ENCODE measurements around the gene KDM6A.
"Not testable (repeated sequence)": the region's sequence is repeated elsewhere in the genome, so short reads cannot be mapped to it uniquely, and the experiment has no call there.

The KDM6A gene

DNA sequence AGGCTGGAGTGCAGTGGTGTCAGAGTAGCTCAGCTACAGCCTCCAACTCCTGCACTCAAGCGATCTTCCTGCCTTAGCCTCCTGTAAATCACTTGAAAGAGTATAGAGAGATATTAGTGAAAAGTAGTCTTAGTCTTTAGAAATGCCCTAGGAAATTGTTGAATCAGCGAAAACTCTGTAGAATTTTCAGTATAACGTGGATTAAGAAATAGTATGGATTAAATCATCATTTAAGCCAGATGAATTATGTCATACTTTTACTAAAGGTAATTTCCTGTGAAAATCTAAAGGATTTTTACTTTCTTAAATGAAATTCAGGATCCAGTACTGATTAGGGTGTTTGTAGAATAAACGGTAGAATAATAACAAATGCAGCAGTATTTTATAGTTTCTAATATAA lies 163.2 kb downstream of the KDM6A start:
- H2BK5ac ChIP-seq (ENCODE audit: low read depth, low read length, poor library complexity, severe bottlenecking) = no peak overlapping the region
- no peak overlapping the region for H3K9ac ChIP-seq (ENCODE audit: low read length)
- no peak overlapping the region for H3K27ac ChIP-seq (ENCODE audit: low read length, poor library complexity, severe bottlenecking)
- H2BK12ac ChIP-seq (ENCODE audit: low read length in 2 of 2) = no peak overlapping the region
- H2BK120ac ChIP-seq (ENCODE audit: low read depth, low read length) = no peak overlapping the region
- WGBS = no CpG with 5 or more reads among the region's 4 CpGs
- H3K4me1 ChIP-seq (ENCODE audit: control insufficient read depth, insufficient read depth, low read depth, low read length) = no peaks in the 10 kb centered on the region
- no peak for DNase-seq
- peaks cover 1% of the 10 kb centered on the region for H3K79me1 ChIP-seq (replicated peaks; ENCODE audit: low read length, poor library complexity, severe bottlenecking)
- H3K27me3 ChIP-seq (ENCODE audit: control insufficient read depth in 1 of 2, insufficient read depth in 1 of 2, low read length in 2 of 2) = no peaks in the 10 kb centered on the region
- H2BK15ac ChIP-seq (ENCODE audit: low read depth, poor library complexity, severe bottlenecking) = no peak overlapping the region
- H2AFZ ChIP-seq (ENCODE audit: low read depth, low read length) = no peak overlapping the region
- no peak overlapping the region for H3K4me3 ChIP-seq (ENCODE audit: insufficient read depth in 1 of 2, low read depth in 1 of 2, low read length in 2 of 2)
- no peak overlapping the region for H3K4ac ChIP-seq (ENCODE audit: low read depth in 1 of 2, low read length in 2 of 2)
- H2AK5ac ChIP-seq (ENCODE audit: low read length, severe bottlenecking) = no peak overlapping the region
- H4K8ac ChIP-seq (ENCODE audit: low read length) = no peak overlapping the region
- H3K4me2 ChIP-seq (ENCODE audit: low read length, poor library complexity, severe bottlenecking) = no peak overlapping the region
- no peak overlapping the region for H3K23ac ChIP-seq (ENCODE audit: low read length in 2 of 2)
- H3K14ac ChIP-seq (ENCODE audit: low read length in 2 of 2) = no peak overlapping the region
- peaks cover 0 to 12% of the 10 kb centered on the region in 2 experiments for H3K36me3 ChIP-seq (ENCODE audit: control insufficient read depth in 1 of 2, insufficient read depth in 2 of 2, low read depth in 1 of 2, low read length in 2 of 2)
- H3K9me3 ChIP-seq (ENCODE audit: control insufficient read depth, low read length) = no peaks in the 10 kb centered on the region
- no peak overlapping the region for H4K91ac ChIP-seq (ENCODE audit: low read length)
- no peak overlapping the region for H3K18ac ChIP-seq (ENCODE audit: low read depth in 1 of 2, low read length in 2 of 2)

DNA sequence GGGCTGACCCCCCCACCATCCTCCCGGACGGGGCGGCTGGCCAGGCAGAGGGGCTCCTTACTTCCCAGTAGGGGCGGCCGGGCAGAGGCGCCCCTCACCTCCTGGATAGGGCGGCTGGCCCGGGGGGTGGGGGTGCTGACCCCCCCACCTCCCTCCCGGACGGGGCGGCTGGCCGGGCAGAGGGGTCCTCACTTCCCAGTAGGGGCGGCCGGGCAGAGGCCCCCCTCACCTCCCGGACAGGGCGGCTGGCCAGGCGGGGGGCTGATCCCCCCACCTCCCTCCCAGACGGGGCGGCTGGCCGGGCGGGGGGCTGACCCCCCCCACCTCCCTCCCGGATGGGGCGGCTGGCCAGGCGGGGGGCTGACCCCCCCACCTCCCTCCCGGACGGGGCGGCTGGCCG lies 167.1 kb downstream of the KDM6A start:
- H3K27ac ChIP-seq (ENCODE audit: low read length, poor library complexity, severe bottlenecking); H3K4me3 ChIP-seq (ENCODE audit: insufficient read depth in 1 of 2, low read depth in 1 of 2, low read length in 2 of 2); DNase-seq; H2AFZ ChIP-seq (ENCODE audit: low read depth, low read length); H3K4ac ChIP-seq (ENCODE audit: low read depth in 1 of 2, low read length in 2 of 2); H3K9ac ChIP-seq (ENCODE audit: low read length); H3K14ac ChIP-seq (ENCODE audit: low read length in 2 of 2); H4K8ac ChIP-seq (ENCODE audit: low read length); H3K23ac ChIP-seq (ENCODE audit: low read length in 2 of 2); H2AK5ac ChIP-seq (ENCODE audit: low read length, severe bottlenecking); H2BK12ac ChIP-seq (ENCODE audit: low read length in 2 of 2); H2BK15ac ChIP-seq (ENCODE audit: low read depth, poor library complexity, severe bottlenecking); H3K18ac ChIP-seq (ENCODE audit: low read depth in 1 of 2, low read length in 2 of 2); H3K9me3 ChIP-seq (ENCODE audit: control insufficient read depth, low read length); H2BK120ac ChIP-seq (ENCODE audit: low read depth, low read length); H3K79me1 ChIP-seq (replicated peaks; ENCODE audit: low read length, poor library complexity, severe bottlenecking); H3K27me3 ChIP-seq (ENCODE audit: control insufficient read depth in 1 of 2, insufficient read depth in 1 of 2, low read length in 2 of 2); H2BK5ac ChIP-seq (ENCODE audit: low read depth, low read length, poor library complexity, severe bottlenecking); H4K91ac ChIP-seq (ENCODE audit: low read length); H3K4me1 ChIP-seq (ENCODE audit: control insufficient read depth, insufficient read depth, low read depth, low read length); H3K4me2 ChIP-seq (ENCODE audit: low read length, poor library complexity, severe bottlenecking): not testable (repeated sequence)
- H3K36me3 ChIP-seq (ENCODE audit: control insufficient read depth in 1 of 2, insufficient read depth in 2 of 2, low read depth in 1 of 2, low read length in 2 of 2) = peaks cover 0 to 18% of the 10 kb centered on the region in 2 experiments
- WGBS = no CpG with 5 or more reads among the region's 28 CpGs

DNA sequence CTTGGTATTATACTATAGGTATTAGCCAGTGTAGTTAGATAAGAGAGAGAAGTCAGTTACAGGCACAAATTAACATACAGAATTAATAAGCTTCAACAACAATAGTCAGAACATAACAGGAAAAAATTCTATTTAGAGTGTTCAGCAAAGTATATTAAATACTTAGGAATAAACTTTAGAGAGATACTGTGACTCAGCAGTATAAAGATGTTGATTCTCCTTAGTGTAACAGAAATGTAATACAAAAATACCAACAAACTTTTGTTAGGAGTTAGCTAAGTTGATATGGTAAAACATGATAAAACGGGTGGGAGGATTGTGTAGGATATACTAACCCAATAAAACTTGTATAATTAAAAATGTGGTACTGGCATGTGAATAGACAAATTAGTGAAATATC lies 173.4 kb downstream of the KDM6A start:
- Histone ChIP-seq H3K36me3 (ENCODE audit: control insufficient read depth in 1 of 2, insufficient read depth in 2 of 2, low read depth in 1 of 2, low read length in 2 of 2) (peaks cover 0 to 14% of the 10 kb centered on the region in 2 experiments), H4K91ac (ENCODE audit: low read length) (no peak overlapping the region), H3K79me1 (replicated peaks; ENCODE audit: low read length, poor library complexity, severe bottlenecking) (peaks cover 2% of the 10 kb centered on the region), H2AFZ (ENCODE audit: low read depth, low read length) (no peak overlapping the region), H3K23ac (ENCODE audit: low read length in 2 of 2) (no peak overlapping the region), H3K9me3 (ENCODE audit: control insufficient read depth, low read length) (no peaks in the 10 kb centered on the region), H3K4me2 (ENCODE audit: low read length, poor library complexity, severe bottlenecking) (no peak overlapping the region), H3K18ac (ENCODE audit: low read depth in 1 of 2, low read length in 2 of 2) (no peak overlapping the region), H2BK12ac (ENCODE audit: low read length in 2 of 2) (no peak overlapping the region), H3K4me1 (ENCODE audit: control insufficient read depth, insufficient read depth, low read depth, low read length) (no peaks in the 10 kb centered on the region), H3K27me3 (ENCODE audit: control insufficient read depth in 1 of 2, insufficient read depth in 1 of 2, low read length in 2 of 2) (no peaks in the 10 kb centered on the region), H2AK5ac (ENCODE audit: low read length, severe bottlenecking) (no peak overlapping the region), H4K8ac (ENCODE audit: low read length) (no peak overlapping the region), H2BK120ac (ENCODE audit: low read depth, low read length) (no peak overlapping the region), H3K4ac (ENCODE audit: low read depth in 1 of 2, low read length in 2 of 2) (no peak overlapping the region), H3K14ac (ENCODE audit: low read length in 2 of 2) (no peak overlapping the region), H3K4me3 (ENCODE audit: insufficient read depth in 1 of 2, low read depth in 1 of 2, low read length in 2 of 2) (no peak overlapping the region), H2BK15ac (ENCODE audit: low read depth, poor library complexity, severe bottlenecking) (no peak overlapping the region), H3K27ac (ENCODE audit: low read length, poor library complexity, severe bottlenecking) (no peak overlapping the region), H3K9ac (ENCODE audit: low read length) (no peak overlapping the region), H2BK5ac (ENCODE audit: low read depth, low read length, poor library complexity, severe bottlenecking) (no peak overlapping the region)
- DNase-seq = no peak
- no CpG with 5 or more reads among the region's 1 CpG for WGBS

DNA sequence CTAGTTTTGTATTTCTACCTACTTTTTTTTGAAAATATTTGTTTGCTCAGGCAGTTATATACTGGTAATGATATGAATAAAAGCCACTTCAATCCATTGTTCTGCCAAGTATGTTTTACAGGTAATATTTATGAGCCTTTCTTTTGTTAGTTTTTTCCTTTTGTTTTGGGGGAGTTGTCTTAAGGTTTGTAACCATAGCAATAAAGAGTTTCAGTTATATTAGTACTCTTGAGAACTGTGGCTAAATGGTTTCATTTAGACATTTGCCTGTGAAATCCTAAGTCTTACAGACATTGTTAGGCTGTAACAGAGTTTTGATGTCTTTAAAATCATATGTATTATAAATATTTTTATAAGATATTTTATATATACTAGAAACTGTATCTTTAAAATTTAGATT lies 177.6 kb downstream of the KDM6A start:
- H3K18ac ChIP-seq (ENCODE audit: low read depth in 1 of 2, low read length in 2 of 2) = no peak overlapping the region
- H3K27ac ChIP-seq (ENCODE audit: low read length, poor library complexity, severe bottlenecking) = no peak overlapping the region
- H4K8ac ChIP-seq (ENCODE audit: low read length) = no peak overlapping the region
- H3K4me1 ChIP-seq (ENCODE audit: control insufficient read depth, insufficient read depth, low read depth, low read length) = no peaks in the 10 kb centered on the region
- H3K79me1 ChIP-seq (replicated peaks; ENCODE audit: low read length, poor library complexity, severe bottlenecking) = peaks cover 5% of the 10 kb centered on the region
- no peak overlapping the region for H3K23ac ChIP-seq (ENCODE audit: low read length in 2 of 2)
- H3K4ac ChIP-seq (ENCODE audit: low read depth in 1 of 2, low read length in 2 of 2) = no peak overlapping the region
- H2BK15ac ChIP-seq (ENCODE audit: low read depth, poor library complexity, severe bottlenecking) = no peak overlapping the region
- no peak overlapping the region for H3K4me3 ChIP-seq (ENCODE audit: insufficient read depth in 1 of 2, low read depth in 1 of 2, low read length in 2 of 2)
- no peak overlapping the region for H2BK12ac ChIP-seq (ENCODE audit: low read length in 2 of 2)
- no peak for DNase-seq
- no peak overlapping the region for H2AFZ ChIP-seq (ENCODE audit: low read depth, low read length)
- H2BK120ac ChIP-seq (ENCODE audit: low read depth, low read length) = no peak overlapping the region
- H2BK5ac ChIP-seq (ENCODE audit: low read depth, low read length, poor library complexity, severe bottlenecking) = no peak overlapping the region
- no peak overlapping the region for H3K9ac ChIP-seq (ENCODE audit: low read length)
- H3K4me2 ChIP-seq (ENCODE audit: low read length, poor library complexity, severe bottlenecking) = no peak overlapping the region
- no peak overlapping the region for H2AK5ac ChIP-seq (ENCODE audit: low read length, severe bottlenecking)
- H3K36me3 ChIP-seq (ENCODE audit: control insufficient read depth in 1 of 2, insufficient read depth in 2 of 2, low read depth in 1 of 2, low read length in 2 of 2) = peaks cover 0 to 36% of the 10 kb centered on the region in 2 experiments
- no peak overlapping the region for H3K14ac ChIP-seq (ENCODE audit: low read length in 2 of 2)
- H4K91ac ChIP-seq (ENCODE audit: low read length) = no peak overlapping the region
- no peaks in the 10 kb centered on the region for H3K27me3 ChIP-seq (ENCODE audit: control insufficient read depth in 1 of 2, insufficient read depth in 1 of 2, low read length in 2 of 2)
- H3K9me3 ChIP-seq (ENCODE audit: control insufficient read depth, low read length) = no peaks in the 10 kb centered on the region

Measured in mesenchymal stem cell (in vitro differentiated cells and primary cell).